ENCODE measurements around the gene KRTAP22-2.

The KRTAP22-2 gene

GRCh38 chr21:30623362-30623761 lies 33.2 kb upstream of the KRTAP22-2 start:
- in situ Hi-C loops (cut with HindIII; ENCODE audit: low pct_ligation_motif_present, low sequenced_read_pairs), result no loop called here
- no peaks in the 10 kb centered on the region for H3K36me3 ChIP-seq (replicated peaks)

GRCh38 chr21:30620522-30620921 lies 30.3 kb upstream of the KRTAP22-2 start, which contains the start of gene KRTAP20-4:
Gene KRTAP20-4, plus strand, starts transcription at chr21:30620627.
- no peak for TF ChIP-seq CTCF (IDR thresholded peaks at IDR 0.05; ENCODE audit: low read depth, low read length, missing control alignments)
- in situ Hi-C loops (cut with HindIII; ENCODE audit: low pct_ligation_motif_present, low sequenced_read_pairs), result no loop called here
- H3K27me3 ChIP-seq (replicated peaks), result no peaks in the 10 kb centered on the region

More at GRCh38 chr21:30623362-30623761, 33.2 kb upstream of the KRTAP22-2 start:
- no peak for TF ChIP-seq CTCF (IDR thresholded peaks at IDR 0.05; ENCODE audit: low read depth, low read length, missing control alignments)
- DNase-seq, result no peak
- H3K4me3 ChIP-seq (ENCODE audit: low read depth, low read length), result no peak overlapping the region
- no peak overlapping the region for H3K27ac ChIP-seq
- no peaks in the 10 kb centered on the region for H3K27me3 ChIP-seq (replicated peaks)

GRCh38 chr21:30620080-30620479 lies 29.9 kb upstream of the KRTAP22-2 start:
- DNase-seq, result no peak
- Histone ChIP-seq H3K4me3 (ENCODE audit: low read depth, low read length) (no peak overlapping the region), H3K27me3 (replicated peaks) (no peaks in the 10 kb centered on the region), H3K27ac (no peak overlapping the region), H3K36me3 (replicated peaks) (no peaks in the 10 kb centered on the region)
- in situ Hi-C loops (cut with HindIII; ENCODE audit: low pct_ligation_motif_present, low sequenced_read_pairs), result no loop called here
- no peak for TF ChIP-seq CTCF (IDR thresholded peaks at IDR 0.05; ENCODE audit: low read depth, low read length, missing control alignments)

More at GRCh38 chr21:30620522-30620921, 30.3 kb upstream of the KRTAP22-2 start, which contains the start of gene KRTAP20-4:
- Histone ChIP-seq H3K27ac (no peak within 1 kb of the TSS), H3K4me3 (ENCODE audit: low read depth, low read length) (no peak within 1 kb of the TSS), H3K36me3 (replicated peaks) (no peaks in the 10 kb centered on the region)
- DNase-seq, result no peak

- no peak for TF ChIP-seq CTCF (IDR thresholded peaks at IDR 0.05; ENCODE audit: low read depth, low read length, missing control alignments)
- Histone ChIP-seq H3K36me3 (replicated peaks) (no peaks in the 10 kb centered on the region), H3K4me3 (ENCODE audit: low read depth, low read length) (no peak within 1 kb of the TSS), H3K27ac (no peak within 1 kb of the TSS), H3K27me3 (replicated peaks) (no peaks in the 10 kb centered on the region)
- no peak for DNase-seq
- in situ Hi-C loops (cut with HindIII; ENCODE audit: low pct_ligation_motif_present, low sequenced_read_pairs), result no loop called here
Measured at GRCh38 chr21:30616125-30616524, 25.9 kb upstream of the KRTAP22-2 start, which contains the start of gene KRTAP20-1. Gene KRTAP20-1, plus strand, starts transcription at chr21:30616425. Its CDS starts 30 bp downstream, at chr21:30616455.

- Histone ChIP-seq H3K27ac (no peak overlapping the region), H3K36me3 (replicated peaks) (no peaks in the 10 kb centered on the region), H3K27me3 (replicated peaks) (no peaks in the 10 kb centered on the region), H3K4me3 (ENCODE audit: low read depth, low read length) (no peak overlapping the region)
- in situ Hi-C loops (cut with HindIII; ENCODE audit: low pct_ligation_motif_present, low sequenced_read_pairs), result no loop called here
- no peak for DNase-seq
- TF ChIP-seq CTCF (IDR thresholded peaks at IDR 0.05; ENCODE audit: low read depth, low read length, missing control alignments), result no peak
Measured at GRCh38 chr21:30615199-30615598, 25.0 kb upstream of the KRTAP22-2 start.

GRCh38 chr21:30613836-30614235 lies 23.6 kb upstream of the KRTAP22-2 start, which contains the start of gene KRTAP6-1:
Gene KRTAP6-1, minus strand, starts transcription at chr21:30613930. Its CDS starts 26 bp downstream, at chr21:30613904.
- in situ Hi-C loops (cut with HindIII; ENCODE audit: low pct_ligation_motif_present, low sequenced_read_pairs), result no loop called here
- no peak for DNase-seq
- H3K27me3 ChIP-seq (replicated peaks), result no peaks in the 10 kb centered on the region
- no peak within 1 kb of the TSS for H3K4me3 ChIP-seq (ENCODE audit: low read depth, low read length)
- no peaks in the 10 kb centered on the region for H3K36me3 ChIP-seq (replicated peaks)
- TF ChIP-seq CTCF (IDR thresholded peaks at IDR 0.05; ENCODE audit: low read depth, low read length, missing control alignments), result no peak
- no peak within 1 kb of the TSS for H3K27ac ChIP-seq

Measured in brain microvascular endothelial cell (primary cell).